HG02623 (cell line): ENCODE data around the gene MRC2.
"Not testable (repeated sequence)": the region's sequence is repeated elsewhere in the genome, so short reads cannot be mapped to it uniquely, and the experiment has no call there.

ENCODE experiments used
- ATAC-seq: cut with Tn5 transposase; IDR thresholded peaks from one replicate; pipeline ENCODE4 v1.9.1; 2021; ENCODE audit warnings: moderate library complexity; ENCODE audit not compliant: unreplicated experiment

MRC2 gene

GRCh38 chr17:62627219-62627903 lies at the start of gene MRC2:
TSS of gene MRC2 (plus strand) at chr17:62627670. CDS start at chr17:62627803, 133 bp downstream.
- ATAC-seq = no peak

- ATAC-seq = no peak
These were observed 48.5 kb upstream of the MRC2 start for GRCh38 chr17:62578757-62579487.

GRCh38 chr17:62580947-62581346 lies 46.5 kb upstream of the MRC2 start:
- no peak for ATAC-seq

- ATAC-seq = no peak
These were observed 45.7 kb upstream of the MRC2 start for GRCh38 chr17:62581764-62582163.

- ATAC-seq = no peak
These were observed 39.9 kb upstream of the MRC2 start for GRCh38 chr17:62587554-62587953.

GRCh38 chr17:62588109-62588508 lies 39.4 kb upstream of the MRC2 start:
- no peak for ATAC-seq

GRCh38 chr17:62591333-62591732 lies 36.1 kb upstream of the MRC2 start:
- no peak for ATAC-seq

GRCh38 chr17:62591822-62592221 lies 35.6 kb upstream of the MRC2 start:
- not testable (repeated sequence) for ATAC-seq

- no peak for ATAC-seq
These were observed 35.0 kb upstream of the MRC2 start for GRCh38 chr17:62592341-62593099.

- no peak for ATAC-seq
These were observed 32.0 kb upstream of the MRC2 start for GRCh38 chr17:62595484-62595883.

GRCh38 chr17:62596662-62597061 lies 30.8 kb upstream of the MRC2 start:
- ATAC-seq = no peak

- ATAC-seq = no peak
These were observed 30.3 kb upstream of the MRC2 start for GRCh38 chr17:62597150-62597549.

- no peak for ATAC-seq
These were observed 29.6 kb upstream of the MRC2 start for GRCh38 chr17:62597920-62598319.

GRCh38 chr17:62599964-62600657 lies 27.4 kb upstream of the MRC2 start:
- ATAC-seq = no peak

- ATAC-seq = no peak
These were observed 26.7 kb upstream of the MRC2 start for GRCh38 chr17:62600805-62601204.

GRCh38 chr17:62601471-62601870 lies 26.0 kb upstream of the MRC2 start:
- no peak for ATAC-seq

- not testable (repeated sequence) for ATAC-seq
These were observed 23.7 kb upstream of the MRC2 start for GRCh38 chr17:62603783-62604182.

GRCh38 chr17:62605588-62605987 lies 21.9 kb upstream of the MRC2 start:
- no peak for ATAC-seq

- peak; percentile 76 for ATAC-seq
These were observed 16.2 kb upstream of the MRC2 start for GRCh38 chr17:62611292-62611691.

GRCh38 chr17:62611728-62612127 lies 15.7 kb upstream of the MRC2 start:
- ATAC-seq = no peak

GRCh38 chr17:62612289-62612688 lies 15.2 kb upstream of the MRC2 start:
- ATAC-seq = not testable (repeated sequence)
